ENCODE results near the gene ZNF780A.

DNA sequence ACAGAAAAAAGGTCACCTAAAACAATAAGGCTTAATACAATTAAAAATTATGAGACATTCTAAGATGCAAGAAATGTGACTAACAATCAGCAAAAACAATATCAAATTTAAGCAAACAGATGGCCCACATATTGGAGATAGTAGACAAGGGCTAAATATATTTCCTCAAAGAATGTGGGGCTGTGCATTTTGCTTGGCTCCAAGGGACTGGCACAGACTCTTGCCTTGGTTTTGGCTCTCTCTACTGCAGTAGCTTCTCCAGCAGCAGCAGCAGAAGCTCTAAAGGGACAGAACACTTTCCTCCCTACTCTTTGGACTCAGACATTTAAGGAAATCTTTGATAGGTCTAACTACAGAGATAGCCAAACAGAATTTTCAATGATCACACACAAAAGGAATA lies 38.2 kb upstream of the ZNF780A start:
- TF ChIP-seq, protein P1, sequence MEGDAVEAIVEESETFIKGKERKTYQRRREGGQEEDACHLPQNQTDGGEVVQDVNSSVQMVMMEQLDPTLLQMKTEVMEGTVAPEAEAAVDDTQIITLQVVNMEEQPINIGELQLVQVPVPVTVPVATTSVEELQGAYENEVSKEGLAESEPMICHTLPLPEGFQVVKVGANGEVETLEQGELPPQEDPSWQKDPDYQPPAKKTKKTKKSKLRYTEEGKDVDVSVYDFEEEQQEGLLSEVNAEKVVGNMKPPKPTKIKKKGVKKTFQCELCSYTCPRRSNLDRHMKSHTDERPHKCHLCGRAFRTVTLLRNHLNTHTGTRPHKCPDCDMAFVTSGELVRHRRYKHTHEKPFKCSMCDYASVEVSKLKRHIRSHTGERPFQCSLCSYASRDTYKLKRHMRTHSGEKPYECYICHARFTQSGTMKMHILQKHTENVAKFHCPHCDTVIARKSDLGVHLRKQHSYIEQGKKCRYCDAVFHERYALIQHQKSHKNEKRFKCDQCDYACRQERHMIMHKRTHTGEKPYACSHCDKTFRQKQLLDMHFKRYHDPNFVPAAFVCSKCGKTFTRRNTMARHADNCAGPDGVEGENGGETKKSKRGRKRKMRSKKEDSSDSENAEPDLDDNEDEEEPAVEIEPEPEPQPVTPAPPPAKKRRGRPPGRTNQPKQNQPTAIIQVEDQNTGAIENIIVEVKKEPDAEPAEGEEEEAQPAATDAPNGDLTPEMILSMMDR (conservative IDR thresholded peaks at IDR 0.05; ENCODE audit: low read length) = no peak
- TF ChIP-seq EZH2phosphoT487 (IDR thresholded peaks at IDR 0.05; ENCODE audit: borderline replicate concordance, low read depth, low read length) = no peak
